GM06990 (cell line): ENCODE measurements around the gene UTP18.
A peak's percentile ranks its signal among the peaks of the same experiment; 100 is the strongest.
"Not testable (repeated sequence)": the region's sequence is repeated elsewhere in the genome, so short reads cannot be mapped to it uniquely, and the experiment has no call there.

Experiments used
- DNase-seq: peaks from one replicate; pipeline ENCODE4 v3.0.0-alpha.2; 2011; ENCODE audit not compliant: insufficient read length; ENCODE audit errors: extremely low read depth
- H3K27me3 ChIP-seq: replicated peaks from 2 replicates; pipeline ENCODE4 v1.6.0; 2011; ENCODE audit warnings: low read length; ENCODE audit not compliant: control insufficient read depth, insufficient read depth
- H3K36me3 ChIP-seq: 2 replicates; pipeline ENCODE4 v1.5.1; 2011; ENCODE audit warnings: low read length; ENCODE audit not compliant: control insufficient read depth, insufficient read depth
- H3K4me3 ChIP-seq: replicated peaks from 2 replicates; pipeline ENCODE4 v1.5.1; 2011; ENCODE audit warnings: low read depth, mild to moderate bottlenecking, control low read depth, low read length
- TF ChIP-seq, protein P1 (sequence below): IDR thresholded peaks from 2 replicates; pipeline ENCODE4 v1.5.1; 2011; ENCODE audit warnings: low read length, control low read depth, mild to moderate bottlenecking, inconsistent platforms; ENCODE audit not compliant: insufficient read depth, poor library complexity, severe bottlenecking

Gene UTP18

GRCh38 chr17:51275381-51275780 lies 15.0 kb downstream of the UTP18 start:
- peaks cover 12% of the 10 kb centered on the region for H3K36me3 ChIP-seq
- H3K27me3 ChIP-seq, result no peaks in the 10 kb centered on the region
- TF ChIP-seq, protein P1, sequence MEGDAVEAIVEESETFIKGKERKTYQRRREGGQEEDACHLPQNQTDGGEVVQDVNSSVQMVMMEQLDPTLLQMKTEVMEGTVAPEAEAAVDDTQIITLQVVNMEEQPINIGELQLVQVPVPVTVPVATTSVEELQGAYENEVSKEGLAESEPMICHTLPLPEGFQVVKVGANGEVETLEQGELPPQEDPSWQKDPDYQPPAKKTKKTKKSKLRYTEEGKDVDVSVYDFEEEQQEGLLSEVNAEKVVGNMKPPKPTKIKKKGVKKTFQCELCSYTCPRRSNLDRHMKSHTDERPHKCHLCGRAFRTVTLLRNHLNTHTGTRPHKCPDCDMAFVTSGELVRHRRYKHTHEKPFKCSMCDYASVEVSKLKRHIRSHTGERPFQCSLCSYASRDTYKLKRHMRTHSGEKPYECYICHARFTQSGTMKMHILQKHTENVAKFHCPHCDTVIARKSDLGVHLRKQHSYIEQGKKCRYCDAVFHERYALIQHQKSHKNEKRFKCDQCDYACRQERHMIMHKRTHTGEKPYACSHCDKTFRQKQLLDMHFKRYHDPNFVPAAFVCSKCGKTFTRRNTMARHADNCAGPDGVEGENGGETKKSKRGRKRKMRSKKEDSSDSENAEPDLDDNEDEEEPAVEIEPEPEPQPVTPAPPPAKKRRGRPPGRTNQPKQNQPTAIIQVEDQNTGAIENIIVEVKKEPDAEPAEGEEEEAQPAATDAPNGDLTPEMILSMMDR, result no peak
- no peak for DNase-seq
- H3K4me3 ChIP-seq, result no peak overlapping the region

DNA sequence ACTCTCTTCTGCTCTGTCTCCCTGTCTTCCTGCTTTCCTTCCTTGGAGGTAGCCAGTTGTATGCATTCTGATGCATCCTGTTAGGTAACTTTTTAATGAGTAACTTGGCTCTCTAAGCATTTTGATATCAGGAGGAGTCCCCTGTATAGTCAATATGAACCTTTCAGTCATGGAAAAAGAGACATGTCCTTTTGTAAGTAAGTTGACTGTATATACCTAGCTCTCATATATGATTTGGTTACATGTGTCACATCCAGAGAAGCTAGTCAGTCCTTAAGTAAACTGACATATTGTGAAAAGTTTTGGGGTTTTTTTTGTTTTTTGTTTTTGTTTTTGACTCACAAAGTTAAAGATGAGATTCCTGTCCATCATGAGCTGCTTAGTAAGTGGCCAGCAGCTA lies 18.8 kb downstream of the UTP18 start:
- Histone ChIP-seq H3K36me3 (peaks cover 8% of the 10 kb centered on the region), H3K4me3 (no peak overlapping the region), H3K27me3 (no peaks in the 10 kb centered on the region)
- TF ChIP-seq, protein P1, result no peak
- DNase-seq, result no peak

DNA sequence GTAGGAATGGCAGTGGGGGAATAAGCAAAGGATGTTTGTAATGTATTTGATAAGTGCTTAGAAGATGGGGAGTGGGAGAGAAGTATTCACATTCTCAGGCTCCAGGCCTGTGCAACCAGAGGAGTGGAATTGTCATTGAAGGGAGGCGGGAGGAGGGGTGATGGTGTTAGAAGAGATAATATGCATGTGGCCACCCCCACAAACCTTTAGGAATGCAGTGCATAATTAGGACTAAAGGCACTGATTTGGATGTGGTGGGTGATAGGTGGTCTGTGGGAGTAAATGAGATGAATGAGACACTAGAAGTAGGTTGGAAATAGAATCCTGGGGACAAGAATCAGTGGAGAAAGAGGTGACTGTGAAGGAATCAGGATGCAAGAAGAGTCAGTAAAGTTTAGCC lies 27.1 kb downstream of the UTP18 start:
- Histone ChIP-seq H3K27me3 (no peaks in the 10 kb centered on the region), H3K4me3 (no peak overlapping the region), H3K36me3 (peaks cover 10% of the 10 kb centered on the region)
- TF ChIP-seq, protein P1, result no peak
- DNase-seq, result no peak

GRCh38 chr17:51289696-51290111 lies 29.4 kb downstream of the UTP18 start:
- peaks cover 13% of the 10 kb centered on the region for H3K36me3 ChIP-seq
- H3K27me3 ChIP-seq, result no peaks in the 10 kb centered on the region
- TF ChIP-seq, protein P1, result no peak
- H3K4me3 ChIP-seq, result no peak overlapping the region
- no peak for DNase-seq

GRCh38 chr17:51294338-51294737 lies 34.0 kb downstream of the UTP18 start:
- H3K27me3 ChIP-seq, DNase-seq, H3K36me3 ChIP-seq, H3K4me3 ChIP-seq: not testable (repeated sequence)

- Histone ChIP-seq H3K27me3 (no peaks in the 10 kb centered on the region), H3K4me3 (no peak overlapping the region), H3K36me3 (0 out of 2 replicates have a peak, but pooled peaks cover 1% of the 10 kb centered on the region)
- no peak for DNase-seq
- TF ChIP-seq, protein P1, result peak; percentile 64
Observed at GRCh38 chr17:51298508-51299371, 38.4 kb downstream of the UTP18 start.
